Inferior parietal cortex (tissue), 1 donor: ENCODE data around the gene ARHGAP18.
"Not testable (repeated sequence)": the region's sequence is repeated elsewhere in the genome, so short reads cannot be mapped to it uniquely, and the experiment has no call there.

Experiments used
- DNase-seq: peaks from one replicate; pipeline ENCODE4 v3.0.0-alpha.2; 2016; ENCODE audit errors: extremely low spot score

ARHGAP18 gene

GRCh38 chr6:129586815-129587214 is 123.2 kb downstream of the ARHGAP18 start:
- DNase-seq: no peak

- DNase-seq: peak; percentile 25
These were observed 126.1 kb downstream of the ARHGAP18 start for GRCh38 chr6:129583866-129584265.

- DNase-seq: no peak
These were observed 131.7 kb downstream of the ARHGAP18 start for GRCh38 chr6:129578315-129578714.

- DNase-seq: no peak
These were observed 132.3 kb downstream of the ARHGAP18 start for GRCh38 chr6:129577691-129578090.

GRCh38 chr6:129576456-129576855 is 133.5 kb downstream of the ARHGAP18 start:
- DNase-seq: no peak

GRCh38 chr6:129575378-129576118 is 134.4 kb downstream of the ARHGAP18 start:
- peak; percentile 77 for DNase-seq

GRCh38 chr6:129574605-129575004 is 135.4 kb downstream of the ARHGAP18 start:
- DNase-seq: not testable (repeated sequence)

- not testable (repeated sequence) for DNase-seq
These were observed 139.0 kb downstream of the ARHGAP18 start for GRCh38 chr6:129570929-129571328.

GRCh38 chr6:129568015-129568414 is 142.0 kb downstream of the ARHGAP18 start:
- no peak for DNase-seq

- no peak for DNase-seq
These were observed 142.6 kb downstream of the ARHGAP18 start for GRCh38 chr6:129567374-129567773.

GRCh38 chr6:129565811-129566210 is 144.2 kb downstream of the ARHGAP18 start:
- DNase-seq: no peak

- DNase-seq: no peak
These were observed 144.6 kb downstream of the ARHGAP18 start for GRCh38 chr6:129565366-129565765.

- no peak for DNase-seq
These were observed 151.7 kb downstream of the ARHGAP18 start for GRCh38 chr6:129558248-129558647.

- DNase-seq: no peak
These were observed 154.7 kb downstream of the ARHGAP18 start for GRCh38 chr6:129555206-129555832.

- DNase-seq: no peak
These were observed 157.6 kb downstream of the ARHGAP18 start for GRCh38 chr6:129552413-129552812.

- DNase-seq: no peak
These were observed 158.5 kb downstream of the ARHGAP18 start for GRCh38 chr6:129551486-129551885.

- no peak for DNase-seq
These were observed 163.3 kb downstream of the ARHGAP18 start for GRCh38 chr6:129546702-129547101.

GRCh38 chr6:129544892-129545612 is 164.9 kb downstream of the ARHGAP18 start:
- DNase-seq: no peak

- DNase-seq: no peak
These were observed 166.0 kb downstream of the ARHGAP18 start for GRCh38 chr6:129543981-129544380.

GRCh38 chr6:129542705-129543104 is 167.3 kb downstream of the ARHGAP18 start:
- DNase-seq: no peak

- no peak for DNase-seq
These were observed 170.9 kb downstream of the ARHGAP18 start for GRCh38 chr6:129539032-129539431.

- DNase-seq: peak; percentile 72
These were observed 173.7 kb downstream of the ARHGAP18 start for GRCh38 chr6:129536271-129536670.

GRCh38 chr6:129534926-129535325 is 175.1 kb downstream of the ARHGAP18 start:
- no peak for DNase-seq
